Hepatic stellate cell (primary cell): Measurements from ENCODE around the gene DCAF11.

Experiments used
- DNase-seq: peaks from one replicate; pipeline ENCODE4 v3.0.0; 2011; ENCODE audit warnings: low spot score

DCAF11 gene

GRCh38 chr14:24139272-24139934 lies 24.8 kb downstream of the DCAF11 start:
- no peak for DNase-seq

GRCh38 chr14:24141097-24141880 lies 26.7 kb downstream of the DCAF11 start, which contains the start of gene EMC9:
Gene EMC9 (minus strand): TSS chr14:24141591. CDS start chr14:24141304, 287 bp downstream.
- peak; percentile 99 for DNase-seq

GRCh38 chr14:24143511-24143910 lies 28.9 kb downstream of the DCAF11 start:
- peak; percentile 64 for DNase-seq

GRCh38 chr14:24144451-24144850 lies 29.9 kb downstream of the DCAF11 start:
- no peak for DNase-seq

- DNase-seq = no peak
Observed at GRCh38 chr14:24145219-24145618, 30.6 kb downstream of the DCAF11 start.

- peak; percentile 61 for DNase-seq
Observed at GRCh38 chr14:24145690-24146452, 31.3 kb downstream of the DCAF11 start.

- peak; percentile 98 for DNase-seq
Observed at GRCh38 chr14:24146453-24146977, 31.9 kb downstream of the DCAF11 start, which contains the start of gene PSME2. Gene PSME2 (minus strand): TSS chr14:24146610. CDS start chr14:24146581, 29 bp downstream.

GRCh38 chr14:24146978-24147760 lies 32.6 kb downstream of the DCAF11 start, which contains the start of gene RNF31:
Gene RNF31 (plus strand): TSS chr14:24147498. CDS start chr14:24147699, 201 bp downstream.
- peak; percentile 97 for DNase-seq

GRCh38 chr14:24147761-24148428 lies 33.3 kb downstream of the DCAF11 start:
- no peak for DNase-seq

GRCh38 chr14:24149302-24149969 lies 34.9 kb downstream of the DCAF11 start:
- DNase-seq = no peak

GRCh38 chr14:24150061-24150460 lies 35.5 kb downstream of the DCAF11 start:
- no peak for DNase-seq

- DNase-seq = no peak
Observed at GRCh38 chr14:24150567-24150966, 36.0 kb downstream of the DCAF11 start.

GRCh38 chr14:24150993-24151392 lies 36.4 kb downstream of the DCAF11 start:
- no peak for DNase-seq

- no peak for DNase-seq
Observed at GRCh38 chr14:24151404-24152080, 37.0 kb downstream of the DCAF11 start.

GRCh38 chr14:24155100-24155499 lies 40.5 kb downstream of the DCAF11 start:
- no peak for DNase-seq

GRCh38 chr14:24156840-24157239 lies 42.3 kb downstream of the DCAF11 start:
- DNase-seq = no peak

GRCh38 chr14:24157331-24157730 lies 42.8 kb downstream of the DCAF11 start:
- DNase-seq = no peak

GRCh38 chr14:24159777-24160498 lies 45.4 kb downstream of the DCAF11 start:
- no peak for DNase-seq

GRCh38 chr14:24160499-24160849 lies 45.9 kb downstream of the DCAF11 start:
- DNase-seq = no peak
